ENCODE measurements around the gene NDUFC1. TPM values are rescaled to one million over a fixed set of nuclear protein-coding genes. Genes with fewer than 3 reads are reported as not detected.
"Not testable (repeated sequence)": the region's sequence is repeated elsewhere in the genome, so short reads cannot be mapped to it uniquely, and the experiment has no call there.

Gene NDUFC1
- total and polyA plus RNA-seq, 9 donors = 48.2 to 68.6 (median 53.9) TPM

GRCh38 chr4:139319571-139319970, 17.3 kb upstream of the NDUFC1 start:
- no peak overlapping the region for H3K27ac ChIP-seq (ENCODE audit: low read length)
- no peaks in the 10 kb centered on the region for H3K4me1 ChIP-seq (ENCODE audit: control insufficient read depth, insufficient read depth, low read length)
- WGBS (ENCODE audit: insufficient coverage) = no CpG with 5 or more reads among the region's 1 CpG
- H3K9me3 ChIP-seq (replicated peaks; ENCODE audit: control insufficient read depth, low read depth, low read length) = no peaks in the 10 kb centered on the region
- H3K4me3 ChIP-seq (ENCODE audit: low read length) = no peak overlapping the region
- no peaks in the 10 kb centered on the region for H3K27me3 ChIP-seq (ENCODE audit: control insufficient read depth, insufficient read depth, low read length)
- no peak for DNase-seq
- no peaks in the 10 kb centered on the region for H3K36me3 ChIP-seq (ENCODE audit: control insufficient read depth, insufficient read depth, low read length)

- Histone ChIP-seq H3K36me3 (ENCODE audit: control insufficient read depth, insufficient read depth, low read length) (no peaks in the 10 kb centered on the region), H3K4me1 (ENCODE audit: control insufficient read depth, insufficient read depth, low read length) (no peaks in the 10 kb centered on the region), H3K27me3 (ENCODE audit: control insufficient read depth, insufficient read depth, low read length) (no peaks in the 10 kb centered on the region), H3K9me3 (replicated peaks; ENCODE audit: control insufficient read depth, low read depth, low read length) (no peaks in the 10 kb centered on the region), H3K27ac (ENCODE audit: low read length) (no peak overlapping the region), H3K4me3 (ENCODE audit: low read length) (no peak overlapping the region)
- no peak for DNase-seq
Observed at GRCh38 chr4:139317635-139318034, 15.4 kb upstream of the NDUFC1 start.

- Histone ChIP-seq H3K4me1 (ENCODE audit: control insufficient read depth, insufficient read depth, low read length) (no peaks in the 10 kb centered on the region), H3K4me3 (ENCODE audit: low read length) (no peak overlapping the region)
- 100% methylated on average over 1 of the region's 2 CpGs for WGBS (ENCODE audit: insufficient coverage)
Observed at GRCh38 chr4:139316733-139317132, 14.5 kb upstream of the NDUFC1 start.

GRCh38 chr4:139315221-139315675, 13.0 kb upstream of the NDUFC1 start:
- no peak for DNase-seq
- H3K36me3 ChIP-seq (ENCODE audit: control insufficient read depth, insufficient read depth, low read length) = no peaks in the 10 kb centered on the region
- H3K27ac ChIP-seq (ENCODE audit: low read length) = no peak overlapping the region
- no peak overlapping the region for H3K4me3 ChIP-seq (ENCODE audit: low read length)
- H3K27me3 ChIP-seq (ENCODE audit: control insufficient read depth, insufficient read depth, low read length) = no peaks in the 10 kb centered on the region
- no peaks in the 10 kb centered on the region for H3K9me3 ChIP-seq (replicated peaks; ENCODE audit: control insufficient read depth, low read depth, low read length)
- 78% methylated on average over 5 of the region's 13 CpGs for WGBS (ENCODE audit: insufficient coverage)
- H3K4me1 ChIP-seq (ENCODE audit: control insufficient read depth, insufficient read depth, low read length) = no peaks in the 10 kb centered on the region

More at GRCh38 chr4:139316733-139317132, 14.5 kb upstream of the NDUFC1 start:
- no peaks in the 10 kb centered on the region for H3K9me3 ChIP-seq (replicated peaks; ENCODE audit: control insufficient read depth, low read depth, low read length)
- H3K27ac ChIP-seq (ENCODE audit: low read length) = no peak overlapping the region
- H3K36me3 ChIP-seq (ENCODE audit: control insufficient read depth, insufficient read depth, low read length) = no peaks in the 10 kb centered on the region
- no peaks in the 10 kb centered on the region for H3K27me3 ChIP-seq (ENCODE audit: control insufficient read depth, insufficient read depth, low read length)
- DNase-seq = no peak

- WGBS (ENCODE audit: insufficient coverage) = 90% methylated on average over 3 of the region's 4 CpGs
- no peak for DNase-seq
- Histone ChIP-seq H3K36me3 (ENCODE audit: control insufficient read depth, insufficient read depth, low read length) (no peaks in the 10 kb centered on the region), H3K27me3 (ENCODE audit: control insufficient read depth, insufficient read depth, low read length) (no peaks in the 10 kb centered on the region), H3K27ac (ENCODE audit: low read length) (no peak overlapping the region), H3K9me3 (replicated peaks; ENCODE audit: control insufficient read depth, low read depth, low read length) (no peaks in the 10 kb centered on the region), H3K4me1 (ENCODE audit: control insufficient read depth, insufficient read depth, low read length) (no peaks in the 10 kb centered on the region), H3K4me3 (ENCODE audit: low read length) (no peak overlapping the region)
Observed at GRCh38 chr4:139314047-139314800, 11.9 kb upstream of the NDUFC1 start.

- not testable (repeated sequence) for H3K36me3 ChIP-seq (ENCODE audit: control insufficient read depth, insufficient read depth, low read length); H3K27me3 ChIP-seq (ENCODE audit: control insufficient read depth, insufficient read depth, low read length); H3K4me1 ChIP-seq (ENCODE audit: control insufficient read depth, insufficient read depth, low read length); H3K4me3 ChIP-seq (ENCODE audit: low read length); H3K9me3 ChIP-seq (replicated peaks; ENCODE audit: control insufficient read depth, low read depth, low read length); DNase-seq; H3K27ac ChIP-seq (ENCODE audit: low read length)
- WGBS (ENCODE audit: insufficient coverage) = 100% methylated on average over 2 of the region's 10 CpGs
Observed at GRCh38 chr4:139313414-139313813, 11.1 kb upstream of the NDUFC1 start.

- Histone ChIP-seq H3K9me3 (replicated peaks; ENCODE audit: control insufficient read depth, low read depth, low read length) (no peaks in the 10 kb centered on the region), H3K27me3 (ENCODE audit: control insufficient read depth, insufficient read depth, low read length) (no peaks in the 10 kb centered on the region), H3K27ac (ENCODE audit: low read length) (no peak overlapping the region), H3K4me3 (ENCODE audit: low read length) (no peak overlapping the region), H3K36me3 (ENCODE audit: control insufficient read depth, insufficient read depth, low read length) (peaks cover 3% of the 10 kb centered on the region), H3K4me1 (ENCODE audit: control insufficient read depth, insufficient read depth, low read length) (no peaks in the 10 kb centered on the region)
- DNase-seq = no peak
- 93% methylated on average over 3 of the region's 3 CpGs for WGBS (ENCODE audit: insufficient coverage)
Observed at GRCh38 chr4:139312552-139313332, 10.5 kb upstream of the NDUFC1 start.

- no peak for DNase-seq
- Histone ChIP-seq H3K9me3 (replicated peaks; ENCODE audit: control insufficient read depth, low read depth, low read length) (no peaks in the 10 kb centered on the region), H3K27me3 (ENCODE audit: control insufficient read depth, insufficient read depth, low read length) (no peaks in the 10 kb centered on the region), H3K4me1 (ENCODE audit: control insufficient read depth, insufficient read depth, low read length) (no peaks in the 10 kb centered on the region), H3K36me3 (ENCODE audit: control insufficient read depth, insufficient read depth, low read length) (peaks cover 3% of the 10 kb centered on the region), H3K27ac (ENCODE audit: low read length) (no peak overlapping the region), H3K4me3 (ENCODE audit: low read length) (no peak overlapping the region)
- 85% methylated on average over 2 of the region's 3 CpGs for WGBS (ENCODE audit: insufficient coverage)
Observed at GRCh38 chr4:139311909-139312308, 9.6 kb upstream of the NDUFC1 start.

GRCh38 chr4:139304920-139305319, 2.6 kb upstream of the NDUFC1 start:
- Histone ChIP-seq H3K36me3 (ENCODE audit: control insufficient read depth, insufficient read depth, low read length) (peaks cover 3% of the 10 kb centered on the region), H3K9me3 (replicated peaks; ENCODE audit: control insufficient read depth, low read depth, low read length) (no peaks in the 10 kb centered on the region), H3K4me3 (ENCODE audit: low read length) (no peak overlapping the region), H3K27ac (ENCODE audit: low read length) (no peak overlapping the region), H3K4me1 (ENCODE audit: control insufficient read depth, insufficient read depth, low read length) (peaks cover 2% of the 10 kb centered on the region), H3K27me3 (ENCODE audit: control insufficient read depth, insufficient read depth, low read length) (no peaks in the 10 kb centered on the region)
- no peak for DNase-seq
- no CpG with 5 or more reads among the region's 2 CpGs for WGBS (ENCODE audit: insufficient coverage)

- Histone ChIP-seq H3K27ac (ENCODE audit: low read length) (peak within 1 kb of the TSS; percentile 98), H3K36me3 (ENCODE audit: control insufficient read depth, insufficient read depth, low read length) (no peaks in the 10 kb centered on the region), H3K9me3 (replicated peaks; ENCODE audit: control insufficient read depth, low read depth, low read length) (no peaks in the 10 kb centered on the region), H3K4me1 (ENCODE audit: control insufficient read depth, insufficient read depth, low read length) (peaks cover 2% of the 10 kb centered on the region), H3K27me3 (ENCODE audit: control insufficient read depth, insufficient read depth, low read length) (no peaks in the 10 kb centered on the region), H3K4me3 (ENCODE audit: low read length) (peak within 1 kb of the TSS; percentile 91)
- peak; percentile 99 for DNase-seq
- under 1% methylated on average over 58 of the region's 61 CpGs for WGBS (ENCODE audit: insufficient coverage)
Observed at GRCh38 chr4:139301113-139301820, 1.0 kb downstream of the NDUFC1 start, which contains the start of gene NAA15. Gene NAA15, plus strand, starts transcription at chr4:139301505. Its CDS starts 273 bp downstream, at chr4:139301778.

All from muscle of leg (tissue), 11 donors.